ENCODE data around the gene PEPD.

PEPD gene

DNA sequence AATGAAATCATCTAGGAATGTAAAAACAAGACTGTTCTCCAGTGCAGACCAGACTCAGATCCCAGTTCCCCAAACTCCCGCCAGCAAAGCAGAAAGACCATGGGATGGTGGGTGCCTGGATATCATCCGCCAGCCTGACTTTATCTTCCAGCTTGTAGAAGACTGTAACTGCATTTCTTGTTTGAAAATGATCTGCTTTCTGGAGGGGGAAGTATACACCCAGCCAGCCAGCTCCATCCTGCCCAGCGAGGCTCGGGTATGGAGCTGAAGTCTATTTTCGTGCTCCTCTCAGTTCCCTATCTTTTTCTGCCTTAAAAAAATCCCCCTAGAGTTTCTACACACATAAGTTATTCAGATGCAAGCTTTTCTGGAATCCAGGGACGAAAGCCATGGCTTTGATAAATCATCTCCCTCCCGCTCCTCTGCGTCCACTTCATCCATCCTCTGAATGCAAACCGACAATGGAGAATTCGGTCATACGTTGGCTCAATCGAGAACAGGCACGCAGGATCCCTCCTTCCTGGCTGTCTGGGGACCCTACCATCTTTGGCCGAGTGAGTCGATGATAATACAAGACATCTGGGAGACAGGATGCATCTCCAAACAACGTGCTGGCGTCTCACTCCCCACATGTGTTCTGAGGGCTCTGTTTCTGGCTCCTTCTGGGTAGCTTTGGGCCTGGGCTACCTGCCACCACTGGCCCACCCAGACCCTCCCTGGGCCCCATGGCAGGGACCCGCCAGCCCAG, 116.9 kb downstream of the PEPD start:
- TF ChIP-seq TAF1 (IDR thresholded peaks at IDR 0.05; ENCODE audit: borderline replicate concordance, insufficient read depth, low read length) (no peak), SIN3A (IDR thresholded peaks at IDR 0.05; ENCODE audit: borderline replicate concordance, insufficient read depth, low read length) (no peak), FOXP2 (optimal IDR thresholded peaks at IDR 0.05; ENCODE audit: borderline replicate concordance, extremely low read depth, extremely low read length, insufficient read depth) (no peak), POLR2AphosphoS5 (IDR thresholded peaks at IDR 0.05; ENCODE audit: low read depth, low read length) (no peak)
- TF ChIP-seq, protein P1, sequence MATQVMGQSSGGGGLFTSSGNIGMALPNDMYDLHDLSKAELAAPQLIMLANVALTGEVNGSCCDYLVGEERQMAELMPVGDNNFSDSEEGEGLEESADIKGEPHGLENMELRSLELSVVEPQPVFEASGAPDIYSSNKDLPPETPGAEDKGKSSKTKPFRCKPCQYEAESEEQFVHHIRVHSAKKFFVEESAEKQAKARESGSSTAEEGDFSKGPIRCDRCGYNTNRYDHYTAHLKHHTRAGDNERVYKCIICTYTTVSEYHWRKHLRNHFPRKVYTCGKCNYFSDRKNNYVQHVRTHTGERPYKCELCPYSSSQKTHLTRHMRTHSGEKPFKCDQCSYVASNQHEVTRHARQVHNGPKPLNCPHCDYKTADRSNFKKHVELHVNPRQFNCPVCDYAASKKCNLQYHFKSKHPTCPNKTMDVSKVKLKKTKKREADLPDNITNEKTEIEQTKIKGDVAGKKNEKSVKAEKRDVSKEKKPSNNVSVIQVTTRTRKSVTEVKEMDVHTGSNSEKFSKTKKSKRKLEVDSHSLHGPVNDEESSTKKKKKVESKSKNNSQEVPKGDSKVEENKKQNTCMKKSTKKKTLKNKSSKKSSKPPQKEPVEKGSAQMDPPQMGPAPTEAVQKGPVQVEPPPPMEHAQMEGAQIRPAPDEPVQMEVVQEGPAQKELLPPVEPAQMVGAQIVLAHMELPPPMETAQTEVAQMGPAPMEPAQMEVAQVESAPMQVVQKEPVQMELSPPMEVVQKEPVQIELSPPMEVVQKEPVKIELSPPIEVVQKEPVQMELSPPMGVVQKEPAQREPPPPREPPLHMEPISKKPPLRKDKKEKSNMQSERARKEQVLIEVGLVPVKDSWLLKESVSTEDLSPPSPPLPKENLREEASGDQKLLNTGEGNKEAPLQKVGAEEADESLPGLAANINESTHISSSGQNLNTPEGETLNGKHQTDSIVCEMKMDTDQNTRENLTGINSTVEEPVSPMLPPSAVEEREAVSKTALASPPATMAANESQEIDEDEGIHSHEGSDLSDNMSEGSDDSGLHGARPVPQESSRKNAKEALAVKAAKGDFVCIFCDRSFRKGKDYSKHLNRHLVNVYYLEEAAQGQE (IDR thresholded peaks at IDR 0.05; ENCODE audit: insufficient read depth in 1 of 2, low read depth in 2 of 2, low read length in 2 of 2): no peak

DNA sequence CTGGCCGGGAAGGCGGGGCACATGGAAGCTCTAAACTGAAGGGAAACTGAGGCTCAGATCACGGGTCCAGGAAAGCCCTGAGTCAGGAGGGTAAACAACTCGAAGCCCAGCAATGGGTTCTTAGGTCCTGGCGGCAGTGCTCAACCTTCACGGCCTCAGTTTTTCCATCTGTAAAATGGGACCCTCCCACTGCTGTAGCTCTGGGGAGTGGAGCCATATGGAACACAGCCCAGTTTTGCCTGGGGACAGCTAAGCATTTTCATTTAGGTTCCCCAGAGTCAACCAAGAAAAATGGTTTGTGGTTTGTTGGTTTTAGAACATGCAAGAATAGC, 117.7 kb downstream of the PEPD start:
- no peak for TF ChIP-seq TAF1 (IDR thresholded peaks at IDR 0.05; ENCODE audit: borderline replicate concordance, insufficient read depth, low read length)
- TF ChIP-seq POLR2AphosphoS5 (IDR thresholded peaks at IDR 0.05; ENCODE audit: low read depth, low read length): no peak
- TF ChIP-seq, protein P1 (IDR thresholded peaks at IDR 0.05; ENCODE audit: insufficient read depth in 1 of 2, low read depth in 2 of 2, low read length in 2 of 2): no peak
- no peak for TF ChIP-seq SIN3A (IDR thresholded peaks at IDR 0.05; ENCODE audit: borderline replicate concordance, insufficient read depth, low read length)
- no peak for TF ChIP-seq FOXP2 (optimal IDR thresholded peaks at IDR 0.05; ENCODE audit: borderline replicate concordance, extremely low read depth, extremely low read length, insufficient read depth)

DNA sequence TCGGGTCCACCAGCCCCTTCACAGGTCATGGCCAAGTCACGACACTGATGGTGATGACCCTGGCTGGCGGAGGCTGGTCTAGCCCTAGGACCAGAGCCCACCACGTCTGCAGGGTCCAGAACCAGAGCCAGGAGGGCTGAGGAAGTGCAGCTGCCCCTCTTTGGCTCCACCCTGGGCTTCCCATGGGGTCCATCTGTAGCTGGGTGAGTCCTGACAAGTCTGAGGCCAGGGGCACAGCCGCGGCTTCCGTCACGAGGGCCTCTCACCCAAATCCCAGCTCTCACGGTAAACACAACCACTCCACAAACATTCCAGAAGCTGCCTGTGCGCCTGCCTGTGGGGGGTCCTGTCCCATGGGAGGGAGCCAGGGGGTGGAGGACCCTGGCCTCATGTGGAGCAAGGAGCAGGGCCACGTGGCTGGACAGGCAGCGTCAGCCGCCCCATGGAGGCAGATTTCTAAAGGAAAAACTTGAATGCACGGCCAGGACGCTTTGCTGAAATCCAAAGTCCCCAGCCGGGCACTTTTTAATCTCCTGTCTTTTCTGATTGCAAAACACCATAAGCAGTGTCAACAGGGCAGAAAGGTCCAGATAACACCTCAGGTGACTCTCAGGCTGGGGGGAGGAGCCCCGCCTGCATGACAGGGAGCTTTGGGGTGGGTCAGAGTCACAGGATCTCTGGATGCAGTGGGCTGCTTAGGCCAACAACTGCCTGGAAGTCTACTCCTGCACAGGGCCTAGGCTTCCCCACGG, 118.2 kb downstream of the PEPD start:
- TF ChIP-seq FOXP2 (optimal IDR thresholded peaks at IDR 0.05; ENCODE audit: borderline replicate concordance, extremely low read depth, extremely low read length, insufficient read depth): no peak
- TF ChIP-seq POLR2AphosphoS5 (IDR thresholded peaks at IDR 0.05; ENCODE audit: low read depth, low read length): no peak
- TF ChIP-seq TAF1 (IDR thresholded peaks at IDR 0.05; ENCODE audit: borderline replicate concordance, insufficient read depth, low read length): no peak
- TF ChIP-seq SIN3A (IDR thresholded peaks at IDR 0.05; ENCODE audit: borderline replicate concordance, insufficient read depth, low read length): no peak
- TF ChIP-seq, protein P1 (IDR thresholded peaks at IDR 0.05; ENCODE audit: insufficient read depth in 1 of 2, low read depth in 2 of 2, low read length in 2 of 2): no peak

DNA sequence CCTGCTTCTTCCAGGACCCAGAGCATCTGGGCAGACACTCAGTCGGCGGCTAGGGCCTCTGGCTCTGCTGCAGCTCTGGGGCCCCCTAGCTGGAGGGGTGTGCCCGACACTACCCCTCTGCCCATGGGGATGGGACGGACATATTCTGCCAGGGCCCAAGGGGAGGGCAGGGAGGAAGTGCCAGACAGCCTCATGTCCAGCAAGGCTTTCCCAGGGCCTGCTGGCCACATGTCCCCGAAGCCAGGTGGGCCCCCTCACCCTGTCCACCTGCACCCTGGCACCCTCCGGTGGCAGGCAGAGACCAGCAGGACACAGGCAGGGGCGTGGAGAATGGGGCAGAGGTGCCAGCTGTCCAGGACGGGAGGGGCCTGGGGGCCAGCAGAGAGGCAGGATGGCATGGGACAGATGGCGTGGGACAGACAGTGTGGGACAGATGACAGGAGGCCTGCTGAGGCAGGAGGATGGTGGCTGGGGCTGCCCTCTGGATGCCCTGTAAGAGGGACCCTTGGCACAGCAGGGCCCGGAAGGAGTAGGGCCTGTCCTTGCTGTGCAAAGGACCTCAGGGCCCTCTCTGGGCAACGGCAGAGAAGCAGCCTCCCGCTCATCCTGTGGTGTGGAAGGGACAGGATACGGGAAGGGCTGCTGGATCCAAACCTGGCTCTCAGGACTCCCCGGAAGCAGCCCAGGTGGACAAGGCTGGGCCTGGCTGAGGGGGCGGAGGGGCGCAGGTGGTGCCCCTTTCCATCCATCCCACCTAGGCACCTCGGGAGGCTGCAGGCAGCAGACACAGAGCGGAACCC, 119.0 kb downstream of the PEPD start:
- TF ChIP-seq POLR2AphosphoS5 (IDR thresholded peaks at IDR 0.05; ENCODE audit: low read depth, low read length): no peak
- TF ChIP-seq FOXP2 (optimal IDR thresholded peaks at IDR 0.05; ENCODE audit: borderline replicate concordance, extremely low read depth, extremely low read length, insufficient read depth): no peak
- no peak for TF ChIP-seq SIN3A (IDR thresholded peaks at IDR 0.05; ENCODE audit: borderline replicate concordance, insufficient read depth, low read length)
- TF ChIP-seq, protein P1 (IDR thresholded peaks at IDR 0.05; ENCODE audit: insufficient read depth in 1 of 2, low read depth in 2 of 2, low read length in 2 of 2): no peak
- TF ChIP-seq TAF1 (IDR thresholded peaks at IDR 0.05; ENCODE audit: borderline replicate concordance, insufficient read depth, low read length): no peak

All from PFSK-1 (cell line).